IMR-90 (cell line): ENCODE data around the gene WDR90. TPM values are rescaled to one million over a fixed set of nuclear protein-coding genes. Genes with fewer than 3 reads are reported as not detected.

Experiments used
- ATAC-seq: fragments of 200-7000 bp; cut with Tn5 transposase; 2 replicates; pipeline ENCODE4 v1.9.1; 2020; ENCODE audit warnings: low read depth, mild to moderate bottlenecking, moderate library complexity
- BruUV-seq: library from RNA; stranded (reverse); fragments of 400-500 nt; replicated peaks from 2 replicates; lab custom pipeline; 2021; lab: Mats Ljungman, UMichigan
- CTCF ChIA-PET: fragments of 300-600 bp; formaldehyde crosslinking; extraction: SDS; loops from one replicate; lab custom pipeline; 2021; ENCODE audit warnings: antibody characterized with exemption; lab: Yijun Ruan, JAX
- POLR2A ChIA-PET: fragments of 300-600 bp; sonication (Branson Sonifier 250); formaldehyde crosslinking; loops from one replicate; lab custom pipeline; 2022; ENCODE audit warnings: antibody characterized with exemption; ENCODE audit not compliant: unreplicated experiment; lab: Charles Lee
- DNase-seq: peaks from one replicate; pipeline ENCODE4 v3.0.0; 2013
- H2AFZ ChIP-seq: replicated peaks from 2 replicates; pipeline ENCODE3; 2013; ENCODE audit warnings: low read length, mild to moderate bottlenecking; ENCODE audit not compliant: poor library complexity
- H2AK5ac ChIP-seq: 2 replicates; pipeline ENCODE4 v1.6.1; 2013; ENCODE audit warnings: low read depth, low read length, inconsistent platforms
- H2AK9ac ChIP-seq: replicated peaks from 2 replicates; pipeline ENCODE3; 2013; ENCODE audit warnings: mild to moderate bottlenecking, low read depth, low read length, moderate library complexity; ENCODE audit not compliant: poor library complexity
- H2BK120ac ChIP-seq: 2 replicates; pipeline ENCODE4 v1.6.1; 2013; ENCODE audit warnings: low read depth, low read length, inconsistent platforms
- H2BK15ac ChIP-seq: 3 replicates; pipeline ENCODE4 v1.6.1; 2013; ENCODE audit warnings: low read depth, low read length, inconsistent platforms
- H2BK20ac ChIP-seq: 2 replicates; pipeline ENCODE4 v1.6.1; 2013; ENCODE audit warnings: low read depth, mild to moderate bottlenecking, inconsistent platforms, low read length, moderate library complexity
- H2BK5ac ChIP-seq: 2 replicates; pipeline ENCODE4 v1.6.1; 2013; ENCODE audit warnings: mild to moderate bottlenecking, low read depth, low read length, inconsistent platforms; ENCODE audit not compliant: poor library complexity, severe bottlenecking
- H3K14ac ChIP-seq: replicated peaks from 2 replicates; pipeline ENCODE4 v1.6.1; 2013; ENCODE audit warnings: low read depth, low read length, inconsistent platforms
- H3K18ac ChIP-seq: 2 replicates; pipeline ENCODE4 v1.6.1; 2013; ENCODE audit warnings: low read depth, low read length, control low read depth
- H3K23ac ChIP-seq: 2 replicates; pipeline ENCODE4 v1.6.1; 2013; ENCODE audit warnings: low read depth, low read length, inconsistent platforms
- H3K27ac ChIP-seq: 2 replicates; pipeline ENCODE4 v1.5.1; 2013; ENCODE audit warnings: mild to moderate bottlenecking, control low read depth, low read length; ENCODE audit not compliant: insufficient read depth
- H3K27me3 ChIP-seq: 2 replicates; pipeline ENCODE4 v1.6.1; 2013; ENCODE audit warnings: low read length; ENCODE audit not compliant: control insufficient read depth, insufficient read depth
- H3K36me3 ChIP-seq: 2 replicates; pipeline ENCODE4 v1.6.1; 2013; ENCODE audit warnings: low read length, mixed read lengths; ENCODE audit not compliant: control insufficient read depth, insufficient read depth
- H3K4ac ChIP-seq: 2 replicates; pipeline ENCODE4 v1.6.1; 2013; ENCODE audit warnings: low read depth, low read length, inconsistent platforms
- H3K4me1 ChIP-seq: 2 replicates; pipeline ENCODE4 v1.6.1; 2013; ENCODE audit warnings: low read length, mixed read lengths; ENCODE audit not compliant: control insufficient read depth, insufficient read depth
- H3K4me2 ChIP-seq: 2 replicates; pipeline ENCODE4 v1.6.1; 2013; ENCODE audit warnings: low read depth, mild to moderate bottlenecking, control low read depth, low read length, moderate library complexity
- H3K4me3 ChIP-seq: 2 replicates; pipeline ENCODE4 v1.5.1; 2013; ENCODE audit warnings: low read depth, mild to moderate bottlenecking, control low read depth, low read length, moderate library complexity; ENCODE audit not compliant: insufficient read depth
- H3K56ac ChIP-seq: 2 replicates; pipeline ENCODE4 v1.6.1; 2013; ENCODE audit warnings: low read length, inconsistent platforms; ENCODE audit not compliant: insufficient read depth; ENCODE audit errors: extremely low read depth
- H3K79me1 ChIP-seq, 2 experiments: 2 replicates each; pipeline ENCODE4 v1.6.1; 2013; ENCODE audit warnings: low read length in 2 of 2, inconsistent platforms in 1 of 2, low read depth in 1 of 2
- H3K9ac ChIP-seq: 2 replicates; pipeline ENCODE4 v1.6.1; 2013; ENCODE audit warnings: low read depth, low read length, control low read depth
- H3K9me1 ChIP-seq: 2 replicates; pipeline ENCODE4 v1.6.1; 2013; ENCODE audit warnings: low read length, inconsistent platforms; ENCODE audit not compliant: insufficient read depth
- H3K9me3 ChIP-seq: 2 replicates; pipeline ENCODE4 v1.6.1; 2013; ENCODE audit warnings: low read length; ENCODE audit not compliant: control insufficient read depth, insufficient read depth
- H4K20me1 ChIP-seq: 2 replicates; pipeline ENCODE4 v1.6.1; 2013; ENCODE audit warnings: low read length, inconsistent platforms; ENCODE audit not compliant: insufficient read depth
- H4K5ac ChIP-seq: 2 replicates; pipeline ENCODE4 v1.6.1; 2013; ENCODE audit warnings: mild to moderate bottlenecking, low read depth, low read length, control low read depth
- H4K8ac ChIP-seq, 2 experiments: 2 replicates each; pipeline ENCODE4 v1.6.1; 2013; ENCODE audit warnings: low read depth in 2 of 2, low read length in 2 of 2, control low read depth in 1 of 2, inconsistent platforms in 1 of 2
- H4K91ac ChIP-seq: 2 replicates; pipeline ENCODE4 v1.6.1; 2013; ENCODE audit warnings: low read depth, low read length, inconsistent platforms; ENCODE audit not compliant: insufficient read depth
- BHLHE40 ChIP-seq: fragments of 150-350 bp; IDR thresholded peaks from 2 replicates; pipeline ENCODE4 v1.6.1; 2016; ENCODE audit warnings: mild to moderate bottlenecking, low read depth, low read length
- CEBPB ChIP-seq: IDR thresholded peaks from 2 replicates; pipeline ENCODE4 v1.6.1; 2012; ENCODE audit warnings: low read depth, low read length, improper control_type of control experiment
- CHD1 ChIP-seq: IDR thresholded peaks from 2 replicates; pipeline ENCODE4 v1.6.1; 2012; ENCODE audit warnings: low read depth, low read length, improper control_type of control experiment
- MAFK ChIP-seq: IDR thresholded peaks from 2 replicates; pipeline ENCODE4 v1.6.1; 2012; ENCODE audit warnings: low read depth, low read length, improper control_type of control experiment
- MAZ ChIP-seq: IDR thresholded peaks from 2 replicates; pipeline ENCODE4 v1.6.1; 2012; ENCODE audit warnings: low read depth, mild to moderate bottlenecking, low read length, improper control_type of control experiment, moderate library complexity, borderline replicate concordance
- MXI1 ChIP-seq: IDR thresholded peaks from 2 replicates; pipeline ENCODE4 v1.6.1; 2012; ENCODE audit warnings: low read depth, mild to moderate bottlenecking, low read length, moderate library complexity, borderline replicate concordance
- NFE2L2 ChIP-seq: fragments of 150-350 bp; IDR thresholded peaks from 2 replicates; pipeline ENCODE4 v1.6.1; 2016; ENCODE audit warnings: low read depth, mild to moderate bottlenecking, low read length
- POLR2A ChIP-seq: IDR thresholded peaks from 2 replicates; pipeline ENCODE4 v1.6.1; 2012; ENCODE audit warnings: mild to moderate bottlenecking, low read depth, low read length
- RAD21 ChIP-seq: IDR thresholded peaks from 2 replicates; pipeline ENCODE4 v1.6.1; 2012; ENCODE audit warnings: low read length, improper control_type of control experiment
- RCOR1 ChIP-seq: IDR thresholded peaks from 2 replicates; pipeline ENCODE4 v1.6.1; 2012; ENCODE audit warnings: mild to moderate bottlenecking, low read length, improper control_type of control experiment; ENCODE audit not compliant: insufficient replicate concordance
- SMC3 ChIP-seq: fragments of 150-350 bp; IDR thresholded peaks from 2 replicates; pipeline ENCODE4 v1.6.1; 2016; ENCODE audit warnings: low read depth, mild to moderate bottlenecking, antibody characterized with exemption, low read length, moderate library complexity
- WGBS, 2 experiments: methylation state at CpG; one replicate each; pipeline versions ENCODE4 v1.1.5 to v1.1.7; 2013; ENCODE audit warnings: missing lambda C conversion rate in 2 of 2; ENCODE audit not compliant: insufficient read length in 1 of 2; ENCODE audit errors: extremely low coverage in 2 of 2; 5-methylcytosine and 5-hydroxymethylcytosine counted together
- dilution Hi-C: fragments of 300-500 bp; cut with HindIII; formaldehyde crosslinking; loops from one replicate; pipeline ENCODE4 v1.14.3; 2018; ENCODE audit warnings: low sequenced_read_pairs; ENCODE audit not compliant: unreplicated experiment
- in situ Hi-C: fragments of 300-500 bp; cut with MboI; formaldehyde crosslinking; loops from 3 replicates; pipeline ENCODE4 v1.14.3; 2019; ENCODE audit warnings: low sequenced_read_pairs, inconsistent platforms, mixed read lengths
- intact Hi-C: fragments of 100-400 bp; cut with micrococcal nuclease; formaldehyde crosslinking; loops from 2 replicates; pipeline ENCODE4 v1.10.0; 2022
- polyA plus RNA-seq, 3 experiments: library from polyadenylated mRNA; depleted of rRNA; stranded (reverse); fragments of >200 nt; gene quantifications; 2 replicates each; pipeline ENCODE4 v1.2.3, GENCODE V29; 2012; ENCODE audit warnings: low replicate concordance in 1 of 3
- total RNA-seq: library from RNA; depleted of rRNA; stranded (reverse); fragments of >200 nt; gene quantifications from 2 replicates; pipeline ENCODE4 v1.2.3, GENCODE V29; 2012
- TF ChIP-seq, protein P1 (sequence below): fragments of 150-350 bp; IDR thresholded peaks from 2 replicates; pipeline ENCODE4 v1.6.1; 2017; ENCODE audit warnings: mild to moderate bottlenecking, antibody characterized with exemption, low read length, low read depth
- TF ChIP-seq, protein P2 (sequence below): conservative IDR thresholded peaks from 2 replicates; pipeline ENCODE4 v1.5.1; 2012; ENCODE audit warnings: mild to moderate bottlenecking, low read depth, low read length, improper control_type of control experiment
- TF ChIP-seq, protein P3 (sequence below): fragments of 150-350 bp; IDR thresholded peaks from 2 replicates; pipeline ENCODE4 v1.6.1; 2016; ENCODE audit warnings: low read depth, mild to moderate bottlenecking, low read length, moderate library complexity, borderline replicate concordance

WDR90 gene
- total and polyA plus RNA-seq, 2 of the 4 experiments (the other 2 are of a cell fraction), result 1.4 to 18.7 TPM

DNA sequence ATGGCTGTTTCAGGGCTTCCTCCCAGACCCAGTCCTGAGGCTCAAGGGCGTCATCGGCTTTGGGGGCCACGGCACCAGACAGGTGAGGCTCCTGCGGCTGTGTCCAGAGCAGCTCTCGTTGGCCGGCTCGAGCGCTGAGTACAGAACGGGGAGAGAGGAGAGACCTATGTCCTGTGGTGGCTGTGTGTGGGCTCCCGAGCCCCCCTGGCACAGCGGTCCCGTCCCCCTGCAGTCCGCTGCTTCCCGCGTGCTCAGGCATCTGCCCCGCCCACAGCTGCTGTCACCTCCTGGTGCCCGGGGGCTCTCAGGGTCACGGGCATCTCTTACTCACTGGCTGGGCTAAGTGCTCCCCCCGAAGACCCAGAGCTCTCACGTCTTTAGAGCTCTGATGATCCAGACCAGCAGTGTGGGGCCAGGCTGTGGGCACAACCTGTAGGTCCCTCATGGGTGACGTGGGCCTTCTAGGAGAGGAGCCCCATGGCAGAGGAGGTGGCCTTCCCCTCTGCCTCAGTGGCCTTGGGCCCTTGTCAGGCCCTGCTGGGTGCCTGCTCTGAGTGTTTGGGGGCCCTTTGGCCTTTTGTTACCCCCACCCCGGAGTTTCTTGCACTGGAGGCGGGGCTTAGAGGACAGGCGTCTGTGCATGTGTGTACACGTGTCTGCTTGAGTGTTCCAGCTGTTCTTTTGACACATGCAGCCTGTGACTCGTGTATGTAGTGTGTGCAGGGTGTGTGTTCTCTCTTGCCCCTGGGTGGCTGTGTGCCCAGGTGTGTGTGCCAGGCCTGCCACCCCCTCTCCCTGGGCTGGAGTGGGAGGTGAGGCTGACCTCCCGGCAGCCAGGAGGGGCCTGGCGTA, 3.5 kb downstream of the WDR90 start:
- dilution Hi-C loops, result no loop called here
- TF ChIP-seq BHLHE40 (no peak), RCOR1 (no peak), CEBPB (no peak), MXI1 (no peak), CHD1 (no peak), POLR2A (no peak), MAZ (no peak), SMC3 (no peak), MAFK (no peak), RAD21 (no peak), NFE2L2 (no peak)
- TF ChIP-seq, protein P1, sequence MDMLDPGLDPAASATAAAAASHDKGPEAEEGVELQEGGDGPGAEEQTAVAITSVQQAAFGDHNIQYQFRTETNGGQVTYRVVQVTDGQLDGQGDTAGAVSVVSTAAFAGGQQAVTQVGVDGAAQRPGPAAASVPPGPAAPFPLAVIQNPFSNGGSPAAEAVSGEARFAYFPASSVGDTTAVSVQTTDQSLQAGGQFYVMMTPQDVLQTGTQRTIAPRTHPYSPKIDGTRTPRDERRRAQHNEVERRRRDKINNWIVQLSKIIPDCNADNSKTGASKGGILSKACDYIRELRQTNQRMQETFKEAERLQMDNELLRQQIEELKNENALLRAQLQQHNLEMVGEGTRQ, result no peak
- TF ChIP-seq, protein P2, sequence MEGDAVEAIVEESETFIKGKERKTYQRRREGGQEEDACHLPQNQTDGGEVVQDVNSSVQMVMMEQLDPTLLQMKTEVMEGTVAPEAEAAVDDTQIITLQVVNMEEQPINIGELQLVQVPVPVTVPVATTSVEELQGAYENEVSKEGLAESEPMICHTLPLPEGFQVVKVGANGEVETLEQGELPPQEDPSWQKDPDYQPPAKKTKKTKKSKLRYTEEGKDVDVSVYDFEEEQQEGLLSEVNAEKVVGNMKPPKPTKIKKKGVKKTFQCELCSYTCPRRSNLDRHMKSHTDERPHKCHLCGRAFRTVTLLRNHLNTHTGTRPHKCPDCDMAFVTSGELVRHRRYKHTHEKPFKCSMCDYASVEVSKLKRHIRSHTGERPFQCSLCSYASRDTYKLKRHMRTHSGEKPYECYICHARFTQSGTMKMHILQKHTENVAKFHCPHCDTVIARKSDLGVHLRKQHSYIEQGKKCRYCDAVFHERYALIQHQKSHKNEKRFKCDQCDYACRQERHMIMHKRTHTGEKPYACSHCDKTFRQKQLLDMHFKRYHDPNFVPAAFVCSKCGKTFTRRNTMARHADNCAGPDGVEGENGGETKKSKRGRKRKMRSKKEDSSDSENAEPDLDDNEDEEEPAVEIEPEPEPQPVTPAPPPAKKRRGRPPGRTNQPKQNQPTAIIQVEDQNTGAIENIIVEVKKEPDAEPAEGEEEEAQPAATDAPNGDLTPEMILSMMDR, result no peak
- TF ChIP-seq, protein P3, sequence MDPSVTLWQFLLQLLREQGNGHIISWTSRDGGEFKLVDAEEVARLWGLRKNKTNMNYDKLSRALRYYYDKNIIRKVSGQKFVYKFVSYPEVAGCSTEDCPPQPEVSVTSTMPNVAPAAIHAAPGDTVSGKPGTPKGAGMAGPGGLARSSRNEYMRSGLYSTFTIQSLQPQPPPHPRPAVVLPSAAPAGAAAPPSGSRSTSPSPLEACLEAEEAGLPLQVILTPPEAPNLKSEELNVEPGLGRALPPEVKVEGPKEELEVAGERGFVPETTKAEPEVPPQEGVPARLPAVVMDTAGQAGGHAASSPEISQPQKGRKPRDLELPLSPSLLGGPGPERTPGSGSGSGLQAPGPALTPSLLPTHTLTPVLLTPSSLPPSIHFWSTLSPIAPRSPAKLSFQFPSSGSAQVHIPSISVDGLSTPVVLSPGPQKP, result no peak

More for the DNA sequence above, 3.5 kb downstream of the WDR90 start:
- Histone ChIP-seq H3K9me1 (peaks cover 9% of the 10 kb centered on the region; the same call in 1 of the 2 replicates), H3K4ac (no peak overlapping the region), H4K8ac (no peak overlapping the region), H2BK15ac (no peak overlapping the region), H3K9me3 (no peaks in the 10 kb centered on the region), H3K27ac (no peak overlapping the region), H3K4me3 (no peak overlapping the region), H3K23ac (no peak overlapping the region), H3K14ac (no peak overlapping the region), H3K27me3 (no peaks in the 10 kb centered on the region), H2AFZ (no peak overlapping the region), H2AK9ac (no peak overlapping the region), H3K4me1 (peaks cover 12% of the 10 kb centered on the region), H2BK120ac (no peak overlapping the region), H3K36me3 (peaks cover 3% of the 10 kb centered on the region; the same call in 1 of the 2 replicates), H2BK5ac (no peak overlapping the region), H2AK5ac (no peak overlapping the region), H3K79me1 (peaks cover 10 to 24% of the 10 kb centered on the region in 2 experiments; a peak in 3 of 4 replicates), H3K56ac (no peak overlapping the region), H3K18ac (no peak overlapping the region), H3K9ac (no peak overlapping the region), H2BK20ac (no peak overlapping the region), H3K4me2 (no peak overlapping the region), H4K5ac (no peak overlapping the region), H4K91ac (no peak overlapping the region), H4K20me1 (no peaks in the 10 kb centered on the region)
- in situ Hi-C loops, result no loop called here
- WGBS, 2 experiments, result 73% methylated on average over 8 of the region's 28 CpGs; no CpG with 5 or more reads in 1 of the 2 experiments
- intact Hi-C loops, result no loop called here
- POLR2A ChIA-PET, result no interaction called here
- ATAC-seq (no peak), DNase-seq (peak; percentile 13)
- no TSS peak for BruUV-seq
- CTCF ChIA-PET, result interaction anchor here (0.7 kb wide), 1 partner anchor 809 kb away, joined by 3 read pairs; no protein-coding TSS in a partner anchor
